NOMO-1 treated with dmso at 0.1 percent for 144 hours (cell line): ENCODE measurements around the gene FRMD4B.

Experiments used
- DNase-seq: peaks from one replicate; lab custom pipeline; 2025; ENCODE audit not compliant: unreplicated experiment; lab: John Stamatoyannopoulos, UW

FRMD4B gene

DNA sequence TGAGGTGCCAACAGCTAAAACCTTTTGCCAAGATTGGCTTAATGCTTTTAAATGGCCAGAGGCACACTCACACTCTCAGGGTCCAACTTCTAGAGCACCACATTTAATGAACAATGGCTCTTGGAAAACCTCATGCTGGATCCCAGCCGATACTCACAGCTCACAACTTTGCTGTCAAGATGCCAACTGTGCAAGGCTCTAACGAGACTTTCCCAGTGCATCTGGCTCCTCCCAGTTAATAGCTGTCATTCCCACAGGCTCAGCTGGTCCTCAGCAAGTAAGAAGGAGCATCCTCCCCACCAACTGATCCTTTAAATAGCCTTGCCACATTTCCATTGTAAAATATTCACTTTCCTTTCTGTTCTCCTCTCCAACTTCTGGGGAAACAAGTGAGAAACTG is 20.3 kb upstream of the FRMD4B start:
- no peak for DNase-seq

DNA sequence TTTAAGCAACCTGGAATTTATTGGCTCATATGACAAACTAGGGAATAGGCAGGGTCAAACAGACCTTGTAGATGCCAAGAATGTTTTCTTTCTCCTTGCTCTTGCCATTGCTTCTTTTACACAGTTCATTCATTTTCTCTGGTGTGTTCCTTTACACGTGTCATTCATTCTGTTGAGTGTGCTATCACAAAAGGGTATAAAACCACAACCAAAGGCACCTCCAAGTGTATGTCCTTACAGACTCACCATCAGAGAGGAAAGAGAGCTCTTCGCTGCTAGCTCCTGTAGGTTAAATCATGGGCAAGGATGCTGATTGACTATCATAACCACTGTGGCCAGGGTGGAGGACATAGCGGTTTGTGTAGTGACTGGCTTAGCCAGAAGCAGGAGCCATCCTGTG is 19.2 kb upstream of the FRMD4B start:
- no peak for DNase-seq

DNA sequence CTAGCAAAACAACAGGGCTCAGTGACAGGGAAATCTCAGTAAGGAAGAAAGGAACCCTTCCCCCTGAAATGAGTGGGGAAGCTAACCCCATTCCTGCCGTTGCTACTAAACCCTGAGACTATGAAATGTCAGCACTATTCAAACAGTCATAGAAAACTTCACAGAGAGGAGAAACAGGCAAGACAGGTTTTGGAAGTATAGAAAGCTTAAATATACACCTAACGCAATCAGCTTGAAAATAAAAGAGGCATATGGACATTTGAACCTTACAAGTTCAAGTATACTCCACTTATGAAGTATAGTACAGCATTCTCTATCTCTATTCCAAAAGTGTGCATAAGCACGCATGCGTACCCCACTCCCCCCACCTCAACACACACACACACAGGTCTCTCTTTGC is 17.6 kb upstream of the FRMD4B start:
- DNase-seq: no peak

DNA sequence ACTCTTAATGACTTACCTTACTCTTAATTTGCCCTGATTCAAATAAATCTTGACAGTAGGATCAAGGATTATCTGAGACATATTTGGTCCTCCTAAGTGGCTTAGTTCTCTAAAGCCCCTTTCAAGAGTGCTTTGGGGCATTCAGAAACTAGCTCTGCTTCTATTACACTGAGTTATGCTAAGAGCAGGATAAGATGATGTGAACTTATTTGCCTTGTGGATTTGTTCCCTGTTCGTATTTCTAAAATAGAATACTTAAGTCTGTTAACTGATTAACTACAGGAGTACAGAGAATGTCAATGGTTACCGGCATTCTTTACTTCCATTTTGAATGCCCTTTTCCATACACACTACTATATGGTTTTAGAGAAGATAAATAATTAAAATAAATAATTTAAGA is 14.8 kb upstream of the FRMD4B start:
- DNase-seq: no peak

DNA sequence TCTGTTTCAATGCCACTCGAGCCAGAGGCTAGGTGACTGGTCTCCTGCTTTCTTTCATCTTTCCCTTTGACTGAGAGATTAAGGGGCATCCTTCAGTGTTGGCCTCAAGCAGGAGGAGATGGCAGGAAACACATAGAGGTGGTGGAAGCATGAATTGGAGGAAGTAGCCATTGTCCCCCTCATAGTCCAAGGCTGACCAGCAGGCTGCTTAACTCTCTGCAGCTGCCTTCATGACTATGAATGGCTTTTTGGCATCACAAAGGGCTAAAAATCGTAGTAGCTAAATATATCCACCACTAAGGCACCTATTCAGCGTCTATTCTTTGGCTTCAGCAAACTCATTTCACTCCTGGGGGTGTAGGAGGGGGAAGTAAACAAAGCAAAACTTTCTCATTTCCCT is 7.0 kb upstream of the FRMD4B start:
- DNase-seq: no peak

DNA sequence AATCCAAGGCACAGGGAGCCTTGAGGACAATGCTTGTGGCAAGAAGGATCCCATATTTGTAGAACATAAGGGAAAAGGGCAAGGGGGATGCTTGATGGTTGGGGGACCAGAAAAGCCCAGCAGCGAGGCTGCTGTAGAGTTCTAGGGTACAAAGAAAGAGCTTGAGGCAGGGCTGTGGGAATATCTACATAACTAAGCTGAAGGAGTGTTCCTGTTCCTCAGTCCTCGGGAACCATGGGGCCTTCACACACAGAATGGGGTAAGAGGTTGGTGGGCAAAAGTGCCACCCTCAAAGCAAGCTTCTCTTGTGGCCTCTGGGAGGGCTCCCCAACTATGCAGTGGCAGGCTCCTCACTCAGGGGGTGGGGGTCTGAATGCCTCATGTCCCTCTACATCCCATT is 6.5 kb upstream of the FRMD4B start:
- DNase-seq: no peak

DNA sequence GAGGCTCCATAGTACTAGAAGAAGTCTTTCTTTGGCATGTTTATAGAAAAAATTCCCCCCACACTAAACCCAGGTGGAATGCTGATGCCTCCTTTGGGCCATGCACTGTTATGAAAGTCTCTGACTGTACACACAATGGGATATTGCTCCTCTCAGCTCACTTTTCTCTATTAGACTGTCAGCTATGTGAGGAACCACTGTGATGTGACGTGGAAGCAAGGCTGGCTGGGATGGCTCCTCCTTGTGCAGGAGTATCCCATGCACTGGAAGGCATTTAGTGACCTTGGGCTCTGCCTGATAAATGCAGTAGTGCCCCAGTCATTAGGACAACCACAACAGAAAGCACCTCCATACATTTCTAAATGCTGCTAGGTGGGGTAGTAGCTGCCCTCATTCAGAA is 5.7 kb upstream of the FRMD4B start:
- no peak for DNase-seq

DNA sequence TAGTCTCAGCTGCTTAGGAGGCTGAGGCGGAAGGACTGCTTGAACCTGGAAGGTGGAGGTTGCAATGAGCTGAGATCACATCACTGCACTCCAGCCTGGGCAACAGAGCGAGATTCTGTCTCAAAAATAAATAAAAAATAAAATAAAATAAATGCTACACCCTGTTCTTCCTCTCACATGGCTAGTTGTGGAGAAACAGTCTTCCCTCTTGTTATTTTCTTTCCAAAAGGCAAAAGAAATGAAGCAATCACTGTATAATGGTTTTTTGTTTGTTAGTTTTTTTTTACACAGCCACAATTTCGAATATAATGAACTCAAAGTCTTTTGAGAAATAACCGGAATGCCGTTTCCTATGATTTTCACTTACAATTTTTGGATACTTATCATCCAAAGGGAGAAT is 4.9 kb upstream of the FRMD4B start:
- no peak for DNase-seq

DNA sequence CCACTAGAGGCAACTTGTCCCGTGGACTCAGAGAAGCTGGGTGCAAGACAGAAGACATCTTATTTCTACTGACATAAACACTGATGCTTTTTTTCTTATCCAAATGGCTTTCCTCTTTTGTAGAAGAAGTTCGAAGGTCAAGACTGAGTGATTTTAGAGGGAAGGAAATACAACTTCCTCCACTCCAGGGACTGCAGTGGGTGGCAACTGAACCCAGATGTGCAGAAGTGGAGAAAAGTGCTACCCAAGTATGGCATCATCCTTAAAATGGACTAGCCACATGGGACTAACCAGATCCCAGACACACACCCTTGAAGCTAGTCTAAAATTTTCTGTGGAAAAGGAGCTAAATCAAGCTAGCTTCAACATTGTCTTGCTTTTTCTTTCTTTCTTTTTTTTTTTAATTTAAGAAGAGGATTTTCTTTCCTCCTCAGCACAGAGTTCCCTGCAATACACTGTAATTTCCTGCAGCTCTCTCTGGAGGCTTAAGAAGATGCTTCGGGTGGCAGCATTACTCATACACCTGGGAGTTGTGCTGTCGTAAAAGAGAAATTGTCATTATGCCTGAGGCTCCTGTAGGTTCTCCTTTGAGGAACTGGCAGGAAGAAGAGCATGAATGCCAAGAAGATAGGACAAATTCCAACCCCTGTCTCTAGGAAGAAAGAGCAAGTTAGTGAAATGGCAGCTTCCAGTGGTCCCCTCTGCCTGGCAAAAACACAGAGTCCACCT is 3.8 kb upstream of the FRMD4B start:
- DNase-seq: no peak

DNA sequence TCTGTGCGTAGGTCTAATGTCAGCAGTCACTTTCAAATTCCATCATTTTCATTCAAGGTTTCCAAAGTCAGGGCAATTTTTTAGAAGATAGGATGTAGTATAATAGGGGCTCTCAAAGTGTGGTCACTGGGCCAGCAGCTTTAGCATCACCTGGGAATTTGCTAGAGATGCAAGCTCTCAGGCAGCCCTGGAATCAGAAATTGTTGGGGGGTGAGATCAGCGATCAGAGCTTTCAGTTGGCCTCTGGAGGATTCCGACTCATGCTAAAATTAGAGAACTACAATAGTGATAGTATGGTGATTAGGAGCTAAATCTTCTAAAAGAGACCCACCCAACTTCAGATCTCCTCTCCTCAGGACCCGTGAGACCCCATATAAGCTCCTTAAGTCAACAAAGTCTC is 2.4 kb upstream of the FRMD4B start:
- DNase-seq: no peak

DNA sequence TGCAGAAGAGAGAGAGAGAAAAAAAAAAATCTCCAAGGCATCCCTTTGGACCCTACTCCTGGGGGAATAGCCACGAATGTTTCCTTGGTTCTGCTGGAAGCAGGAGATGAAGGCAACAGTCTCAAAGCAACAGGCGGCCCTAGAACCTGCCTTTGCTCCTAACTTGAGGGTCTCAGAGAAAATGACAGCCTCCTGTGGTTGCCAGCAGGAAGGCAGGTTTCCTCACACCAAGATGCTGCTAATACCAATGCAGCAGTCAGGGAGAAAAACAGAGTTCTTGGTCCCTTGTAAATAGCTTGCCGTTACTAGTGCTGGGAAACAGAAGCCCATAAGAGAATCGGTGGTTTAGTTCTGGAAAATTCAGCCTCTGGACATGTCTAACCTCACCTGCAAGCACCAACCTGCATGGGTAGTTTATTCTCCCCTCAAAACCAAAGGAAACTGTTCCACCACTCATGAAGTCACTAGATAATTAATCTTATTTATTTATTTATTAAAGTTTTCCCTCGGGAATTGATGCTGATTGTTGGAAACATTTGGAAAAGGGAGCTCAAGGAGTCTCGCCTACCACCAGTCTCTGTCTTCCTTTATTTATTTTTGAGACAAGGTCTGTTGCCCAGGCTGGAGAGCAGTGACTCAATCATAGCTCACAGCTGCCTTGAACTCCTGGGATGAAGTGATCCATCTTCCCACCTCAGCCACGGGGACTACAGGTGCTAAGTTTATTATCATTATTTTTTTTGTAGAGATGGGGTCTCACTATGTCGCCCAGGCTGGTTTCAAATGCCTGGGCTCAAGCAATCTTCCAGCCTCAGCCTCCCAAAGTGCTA is 883 bp upstream of the FRMD4B start:
- DNase-seq: no peak

DNA sequence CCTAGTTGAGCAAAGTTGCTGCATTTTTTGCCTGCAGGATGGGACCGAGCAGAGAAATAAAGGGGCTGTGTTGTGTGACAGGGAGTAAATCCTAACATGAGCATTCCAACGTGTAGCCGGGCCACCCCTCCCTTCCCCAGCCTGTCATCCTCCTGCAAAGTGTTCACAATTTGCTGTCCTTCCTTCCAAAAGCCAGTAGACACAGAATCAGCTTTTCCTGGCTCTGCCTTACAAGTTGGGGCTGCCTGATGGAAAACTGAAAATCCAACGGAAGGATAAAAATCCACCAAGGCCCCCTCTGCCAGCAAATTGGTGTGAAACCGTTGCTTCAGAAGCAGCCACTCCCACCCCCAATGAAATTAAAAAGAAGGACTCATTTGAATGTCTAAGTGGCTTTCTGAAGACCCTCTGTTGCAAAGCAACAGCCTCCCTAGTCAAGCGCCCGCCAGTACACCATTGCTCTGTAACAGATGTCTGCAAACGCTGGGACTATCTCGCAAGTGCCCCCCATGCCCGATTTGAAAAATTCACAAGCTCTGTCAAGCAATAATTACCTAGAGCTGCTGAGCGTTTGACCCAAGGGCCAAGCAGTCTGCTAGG is 665 bp downstream of the FRMD4B start:
- no peak for DNase-seq

DNA sequence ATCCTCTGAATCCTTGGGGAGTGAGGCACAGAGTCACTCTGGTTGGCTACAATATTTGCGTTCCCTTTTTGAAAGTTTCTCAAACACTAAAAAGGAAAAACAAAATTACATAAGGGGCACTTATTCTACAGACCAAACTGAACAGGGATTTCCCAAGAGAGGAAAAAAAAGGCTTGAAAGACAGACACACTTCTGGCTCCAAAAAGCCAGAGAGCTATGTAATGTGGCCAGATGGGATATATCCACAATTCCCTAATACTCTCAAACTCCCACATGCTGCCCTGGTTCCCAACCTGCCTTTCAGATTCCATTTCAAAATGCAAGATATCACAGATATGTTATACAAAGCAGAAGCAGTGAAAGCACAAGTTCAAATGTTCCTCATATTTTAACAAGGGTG is 1.6 kb downstream of the FRMD4B start:
- no peak for DNase-seq

DNA sequence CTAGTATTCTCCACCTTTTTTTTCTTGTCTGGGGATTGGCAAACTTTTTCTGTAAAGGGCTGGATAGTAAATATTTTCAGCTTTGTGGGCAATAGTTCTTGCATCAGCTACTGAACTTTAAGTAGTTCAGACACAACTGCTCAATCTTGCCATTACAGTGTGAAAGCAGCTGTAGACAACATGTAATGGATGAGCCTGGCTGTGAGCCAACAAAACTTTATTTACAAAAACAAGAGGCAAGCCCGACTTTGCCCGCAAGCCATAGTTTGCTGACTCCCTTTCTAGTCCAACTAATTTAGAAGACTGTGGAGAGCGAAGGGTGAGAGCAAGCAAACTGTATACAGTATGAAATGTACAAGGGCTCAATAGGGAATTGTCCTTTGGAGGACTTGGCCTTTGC is 6.2 kb downstream of the FRMD4B start:
- no peak for DNase-seq

DNA sequence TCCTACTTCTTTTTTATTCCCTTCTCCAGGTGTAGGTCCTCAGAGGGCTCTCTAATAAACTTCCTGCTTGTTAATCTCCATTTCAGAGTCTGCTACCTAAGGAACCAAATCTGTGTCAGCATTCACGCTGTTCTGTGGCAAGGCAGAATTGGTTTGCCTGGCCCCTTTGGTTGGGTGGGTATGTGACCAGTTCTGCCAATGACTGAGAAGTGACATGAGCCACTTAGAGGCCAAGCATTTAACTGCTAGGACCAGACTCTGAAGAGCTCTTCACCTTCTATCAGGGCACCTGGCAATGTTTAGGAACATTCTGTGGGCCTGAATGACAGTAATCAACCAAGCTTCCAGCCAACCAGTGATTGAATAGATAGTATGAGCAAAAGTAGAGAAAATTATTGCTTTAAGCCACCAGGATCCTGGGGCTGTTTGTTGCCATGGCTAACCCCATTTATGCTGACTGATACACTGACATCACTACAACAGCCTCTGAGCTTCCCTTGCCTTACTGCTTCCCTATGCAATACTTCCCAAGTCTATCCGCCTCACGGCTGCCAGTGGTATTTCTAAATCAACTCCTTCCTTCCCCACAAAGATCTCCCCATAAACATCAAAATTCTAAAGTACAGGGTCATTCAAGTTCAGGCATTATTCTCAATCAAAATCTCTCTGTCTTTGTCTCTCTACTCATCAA is 7.6 kb downstream of the FRMD4B start:
- DNase-seq: no peak

DNA sequence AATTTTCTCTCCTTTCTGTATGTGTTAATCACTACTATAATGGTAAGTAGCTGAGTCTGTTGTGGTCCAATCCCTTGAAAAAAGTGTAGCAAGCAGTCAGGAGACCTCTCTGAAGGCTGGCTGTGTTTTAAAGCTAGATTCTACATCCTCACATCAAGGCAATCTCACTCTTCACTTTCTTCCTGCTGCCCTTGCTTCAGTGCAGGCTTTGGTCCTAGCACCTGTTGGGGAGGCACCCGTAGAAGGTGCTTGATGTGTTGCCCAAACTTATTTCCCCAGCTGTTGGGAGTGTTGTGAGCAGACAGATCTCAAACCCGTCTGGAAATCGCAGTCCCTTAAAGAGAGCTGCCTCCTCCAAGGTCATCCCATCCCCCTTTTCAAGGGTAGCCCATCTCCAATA is 8.6 kb downstream of the FRMD4B start:
- DNase-seq: no peak

DNA sequence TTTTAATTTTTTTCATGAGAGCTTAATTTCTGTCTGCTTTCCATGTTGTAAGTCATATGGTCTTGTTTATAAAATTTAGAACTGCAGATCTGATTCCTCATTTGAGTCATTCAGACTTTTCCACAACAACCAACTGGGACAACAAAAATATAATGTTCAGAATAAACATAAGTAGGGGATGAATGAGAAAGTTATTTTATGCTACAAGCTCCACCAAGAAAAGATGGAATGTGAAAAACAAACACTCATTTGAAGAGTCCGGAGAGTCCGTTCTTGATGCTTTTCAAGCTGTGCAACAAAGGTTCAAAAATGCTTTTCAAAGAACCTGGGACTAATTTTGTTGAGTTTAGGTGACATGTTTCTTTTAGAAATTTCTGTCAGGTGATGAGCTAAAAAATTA is 9.2 kb downstream of the FRMD4B start:
- DNase-seq: no peak

DNA sequence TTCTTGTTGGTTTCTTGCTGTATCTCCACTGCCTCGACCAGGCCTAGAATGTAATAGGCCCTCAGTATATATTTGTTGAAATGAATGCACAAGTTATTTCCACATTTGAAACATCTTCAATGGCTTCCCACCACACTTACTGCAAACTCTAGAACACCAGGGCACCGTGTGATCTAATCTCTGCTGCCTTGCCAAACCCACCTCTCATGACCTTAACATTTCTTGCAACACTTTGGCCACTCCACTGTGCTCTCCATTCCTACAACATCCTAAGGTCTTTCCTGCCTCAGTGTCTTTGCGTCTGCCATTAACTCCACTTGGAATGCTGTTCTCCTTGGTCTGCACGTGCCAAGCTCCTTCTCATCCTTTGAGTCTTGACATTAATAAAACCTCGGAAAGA is 14.1 kb downstream of the FRMD4B start:
- DNase-seq: no peak

DNA sequence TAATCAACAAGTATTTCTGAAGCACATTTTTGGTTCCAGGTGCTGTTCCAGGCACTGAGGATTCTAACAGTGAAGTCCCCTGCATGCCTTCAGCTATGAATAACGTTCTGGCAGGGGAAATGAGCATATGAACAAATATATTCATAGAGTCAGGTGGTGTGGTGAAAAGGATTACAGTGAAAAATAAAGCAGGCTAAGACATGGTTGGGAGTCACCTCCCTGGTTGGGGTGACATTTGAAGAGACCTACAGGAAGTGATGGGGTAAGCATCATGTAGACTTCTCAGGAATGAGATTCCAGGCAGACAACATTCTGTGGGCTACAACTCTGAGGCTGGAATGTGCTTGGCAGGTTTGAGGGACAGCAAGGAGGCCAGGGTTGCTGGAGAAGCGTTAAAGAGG is 15.0 kb downstream of the FRMD4B start:
- no peak for DNase-seq

DNA sequence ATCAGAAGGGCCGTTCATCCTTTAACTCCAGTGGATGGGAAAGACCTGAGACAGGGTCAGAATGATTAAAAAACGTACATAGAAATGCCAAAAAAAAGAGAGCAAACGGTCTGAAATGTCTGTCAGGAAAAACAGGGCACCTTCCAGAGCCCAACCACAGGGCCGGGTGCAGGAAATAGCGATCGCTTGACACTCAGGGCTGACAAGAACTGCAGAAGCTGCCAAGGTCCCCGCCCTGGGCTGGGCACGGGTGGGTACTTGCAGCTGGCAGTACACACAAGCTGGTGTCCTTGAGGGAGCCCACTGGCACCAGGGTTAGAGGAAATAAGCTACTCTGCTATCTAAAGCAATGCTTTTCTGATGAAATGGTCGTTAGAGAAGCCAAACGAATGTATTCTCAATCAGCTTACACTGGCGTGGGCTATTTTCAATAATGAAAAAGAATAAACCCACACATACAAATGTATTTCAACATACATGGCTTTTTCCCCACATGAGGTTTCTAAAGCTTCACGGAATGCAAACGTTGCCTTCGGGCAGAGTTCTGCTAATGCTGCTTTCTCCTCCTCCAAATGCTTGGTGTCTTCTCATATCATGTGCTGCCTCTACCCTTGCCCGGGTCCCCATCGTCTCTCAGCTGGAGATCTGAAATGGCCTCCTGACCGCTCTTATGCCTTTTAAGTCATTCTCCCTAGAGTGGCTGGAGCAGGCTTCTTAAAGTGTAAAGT is 15.6 kb downstream of the FRMD4B start:
- DNase-seq: no peak

DNA sequence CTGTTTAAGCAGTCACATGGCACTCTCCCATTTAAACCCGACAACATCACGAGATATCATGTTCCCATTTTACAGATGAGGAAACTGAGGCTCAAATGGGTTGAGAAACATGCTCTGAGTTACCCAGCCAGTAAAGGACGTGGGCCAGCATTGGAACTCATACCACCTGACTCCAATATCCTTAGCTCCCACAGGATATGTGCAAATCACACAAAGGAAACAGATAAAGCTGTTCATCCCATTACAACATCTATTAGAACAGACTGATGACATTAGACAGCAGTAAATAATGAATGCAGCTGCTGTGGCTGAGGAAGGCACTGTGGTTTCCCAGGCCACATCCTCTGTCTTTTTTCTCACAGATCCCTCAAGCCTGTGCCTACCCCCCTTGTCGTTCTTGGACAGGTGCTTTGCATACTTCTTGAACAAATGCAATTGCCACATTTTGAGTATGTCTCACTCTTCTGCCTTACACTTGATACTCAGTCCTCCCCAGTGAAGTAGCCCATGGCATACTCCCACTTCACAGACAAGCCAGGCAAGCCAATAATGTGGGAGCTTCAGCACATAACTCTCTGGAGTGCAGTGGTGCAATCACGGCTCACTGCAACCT is 17.7 kb downstream of the FRMD4B start:
- no peak for DNase-seq
